ENCODE results near the gene RBP3. TPM values are rescaled to one million over a fixed set of nuclear protein-coding genes. Genes with fewer than 3 reads are reported as not detected.

RBP3 gene
- total RNA-seq: not detected in 2 replicates

DNA sequence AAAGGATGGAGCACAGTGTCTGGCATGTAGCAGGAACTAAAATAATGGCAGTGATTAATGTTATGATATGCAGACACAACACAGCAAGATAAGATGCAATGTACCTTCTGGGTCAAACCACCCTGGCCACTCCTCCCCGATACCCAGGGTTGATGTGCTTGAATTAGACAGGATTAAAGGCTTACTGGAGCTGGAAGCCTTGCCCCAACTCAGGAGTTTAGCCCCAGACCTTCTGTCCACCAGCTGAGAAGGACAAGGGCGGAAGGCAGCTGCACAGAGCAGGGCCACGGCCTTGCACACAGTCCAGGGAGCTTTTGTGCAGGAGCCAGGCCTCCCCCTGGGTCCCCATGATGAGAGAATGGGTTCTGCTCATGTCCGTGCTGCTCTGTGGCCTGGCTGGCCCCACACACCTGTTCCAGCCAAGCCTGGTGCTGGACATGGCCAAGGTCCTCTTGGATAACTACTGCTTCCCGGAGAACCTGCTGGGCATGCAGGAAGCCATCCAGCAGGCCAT is at the start of gene RBP3:
TSS of gene RBP3 (plus strand) at position 226 of the 514 bp plus-strand sequence. CDS start at position 348, 122 bp downstream.

DNA sequence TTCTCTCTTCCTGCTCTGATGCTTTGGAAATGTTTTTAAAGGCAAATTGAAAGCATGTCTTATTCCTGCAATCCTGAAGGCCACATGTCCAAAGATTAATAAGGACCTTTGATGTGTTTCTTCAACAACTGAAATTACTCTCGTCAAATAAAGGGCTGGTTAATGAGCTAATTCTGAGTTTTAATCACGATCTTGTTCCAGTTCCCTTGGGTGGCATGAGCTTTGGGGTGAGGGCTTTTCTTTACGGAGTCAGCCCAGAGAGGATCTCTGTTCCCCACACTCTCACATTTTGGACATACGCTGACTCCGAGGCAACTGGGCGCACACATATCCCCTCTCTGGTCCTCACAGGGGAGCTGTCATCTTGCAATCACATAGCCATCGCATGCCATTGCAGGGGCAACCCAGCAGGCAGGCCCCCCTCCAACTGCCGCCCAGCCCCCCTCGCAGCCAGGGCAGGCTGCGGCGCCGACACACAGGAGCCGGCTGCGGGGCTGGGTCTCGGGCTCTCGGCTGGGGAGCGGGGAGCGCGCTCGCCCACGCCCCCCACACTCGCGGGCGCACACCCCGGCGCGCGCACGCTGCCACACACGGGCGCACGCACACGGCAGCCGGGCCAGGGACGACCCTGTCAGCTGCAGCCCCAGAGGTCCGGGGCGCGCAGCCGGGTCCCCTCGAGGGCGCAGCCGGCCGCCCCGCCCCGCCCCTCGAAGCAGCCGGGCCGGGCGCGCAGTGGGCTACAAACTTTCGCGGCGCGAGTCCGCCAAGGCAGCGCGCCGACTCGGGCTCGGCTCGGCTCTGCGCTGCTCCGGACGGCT is 48.3 kb upstream of the RBP3 start, which contains the start of gene GDF10:
TSS of gene GDF10 (plus strand) at position 587 of the 818 bp plus-strand sequence. CDS start 455 bp downstream, outside the sequence.

DNA sequence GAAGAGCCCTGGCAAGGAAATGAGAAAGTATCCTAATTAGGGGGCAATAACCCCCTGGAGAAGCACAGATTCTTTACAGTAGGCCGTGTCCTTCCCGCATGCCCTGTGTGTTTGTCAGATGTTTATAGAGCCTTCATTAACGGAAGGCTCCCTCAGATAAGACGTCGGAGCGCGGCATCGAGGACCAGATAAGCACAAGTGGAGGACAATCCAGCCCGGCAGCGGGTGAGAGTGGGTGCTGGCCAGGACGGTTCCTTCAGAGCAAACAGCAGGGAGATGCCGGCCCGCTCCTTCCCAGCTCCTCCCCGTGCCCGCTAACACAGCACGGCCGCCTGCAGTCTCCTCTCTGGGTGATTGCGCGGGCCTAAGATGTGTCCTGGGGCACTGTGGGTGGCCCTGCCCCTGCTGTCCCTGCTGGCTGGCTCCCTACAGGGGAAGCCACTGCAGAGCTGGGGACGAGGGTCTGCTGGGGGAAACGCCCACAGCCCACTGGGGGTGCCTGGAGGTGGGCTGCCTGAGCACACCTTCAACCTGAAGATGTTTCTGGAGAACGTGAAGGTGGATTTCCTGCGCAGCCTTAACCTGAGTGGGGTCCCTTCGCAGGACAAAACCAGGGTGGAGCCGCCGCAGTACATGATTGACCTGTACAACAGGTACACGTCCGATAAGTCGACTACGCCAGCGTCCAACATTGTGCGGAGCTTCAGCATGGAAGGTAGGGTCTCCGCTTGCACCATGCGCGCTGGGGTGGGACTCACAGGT is 25.7 kb upstream of the RBP3 start, which contains the start of gene GDF2:
TSS of gene GDF2 (plus strand) at position 155 of the 762 bp plus-strand sequence. CDS start at position 370, 215 bp downstream.

DNA sequence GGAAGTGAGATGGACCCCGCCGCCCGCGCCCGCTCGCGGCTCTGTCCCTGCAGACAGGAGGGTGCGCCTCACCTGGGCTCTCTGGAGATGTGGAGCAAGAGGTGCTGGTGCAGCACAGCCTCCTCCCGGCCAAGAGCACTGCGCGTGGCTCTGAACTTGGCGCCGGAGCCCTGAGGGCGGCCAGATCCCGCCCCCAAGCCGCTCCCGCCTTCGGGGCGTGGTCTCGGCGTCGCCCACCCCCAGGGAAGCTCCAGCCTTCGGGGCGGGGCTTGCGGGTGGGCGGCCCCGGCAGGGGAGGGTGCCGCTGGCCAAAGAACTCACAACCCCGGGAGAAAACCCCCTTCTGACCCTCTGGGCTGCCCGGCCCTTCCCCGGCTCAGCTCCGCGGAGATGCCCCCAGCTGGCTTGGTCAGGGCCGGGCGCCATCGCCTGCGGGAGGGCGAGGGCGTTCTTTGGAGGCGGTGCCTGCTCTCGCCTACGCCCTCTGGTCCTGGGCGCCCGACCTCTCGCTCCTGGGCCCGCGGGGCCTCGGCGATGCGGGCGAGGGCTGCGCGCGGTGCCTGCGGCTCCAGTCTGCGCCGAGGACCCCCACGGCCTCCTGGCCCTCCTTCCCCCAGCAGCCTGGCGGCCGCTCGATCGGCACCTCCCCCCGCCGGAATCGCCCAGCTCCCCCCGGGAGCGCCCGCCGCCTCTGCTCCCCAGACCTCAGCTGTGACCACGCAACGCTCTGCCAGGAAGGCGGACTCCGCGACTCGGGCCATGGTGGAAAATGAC is 36.2 kb downstream of the RBP3 start, which contains the start of gene ZNF488:
TSS of gene ZNF488 (minus strand) at position 146 of the 774 bp plus-strand sequence. CDS start 15,464 bp downstream, outside the sequence.

Other genes with a start within 250 kb of the RBP3 start
- 0.91 and 8.2 TPM in 2 replicates for gene GDF10, start 48.2 kb upstream of the RBP3 start, total RNA-seq
- not detected in 2 replicates for gene GDF2, start 25.9 kb upstream of the RBP3 start, total RNA-seq
- 0.24 and 0.52 TPM in 2 replicates for gene ZNF488, start 35.9 kb downstream of the RBP3 start, total RNA-seq
- gene ANXA8, start 135.8 kb downstream of the RBP3 start, total RNA-seq: 0.40 and 7.6 TPM in 2 replicates
- not detected in 2 replicates for gene FAM25G, start 143.3 kb downstream of the RBP3 start, total RNA-seq
- 1.3 and 4.6 TPM in 2 replicates for gene AGAP9, start 175.3 kb downstream of the RBP3 start, total RNA-seq

All from epithelial cell of alveolus of lung (primary cell).